Medulla oblongata (tissue), 1 donor: ENCODE measurements around the gene RPTOR.
"Not testable (repeated sequence)": the region's sequence is repeated elsewhere in the genome, so short reads cannot be mapped to it uniquely, and the experiment has no call there.

Source experiments
- DNase-seq: peaks from one replicate; pipeline ENCODE4 v3.0.0-alpha.2; 2015; ENCODE audit errors: extremely low spot score

The RPTOR gene

DNA sequence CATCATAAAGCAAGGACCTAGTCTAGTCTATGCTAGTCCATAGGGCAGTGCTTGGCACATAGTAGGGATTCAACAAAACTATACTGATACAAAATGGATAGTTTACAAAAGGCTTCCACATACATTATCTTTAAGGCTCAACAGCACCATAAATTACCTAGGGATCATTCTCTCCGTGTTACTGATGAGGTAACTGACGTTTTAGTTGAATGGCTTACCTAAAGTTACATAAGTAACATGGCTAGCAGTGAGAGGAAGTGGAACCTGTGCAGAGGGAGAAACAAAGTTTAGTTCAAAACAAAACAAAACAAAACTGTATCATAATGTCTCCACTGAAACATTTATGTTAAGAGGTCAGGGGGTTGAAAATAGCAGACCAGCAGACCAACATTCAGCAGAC is 7.9 kb downstream of the RPTOR start:
- no peak for DNase-seq

DNA sequence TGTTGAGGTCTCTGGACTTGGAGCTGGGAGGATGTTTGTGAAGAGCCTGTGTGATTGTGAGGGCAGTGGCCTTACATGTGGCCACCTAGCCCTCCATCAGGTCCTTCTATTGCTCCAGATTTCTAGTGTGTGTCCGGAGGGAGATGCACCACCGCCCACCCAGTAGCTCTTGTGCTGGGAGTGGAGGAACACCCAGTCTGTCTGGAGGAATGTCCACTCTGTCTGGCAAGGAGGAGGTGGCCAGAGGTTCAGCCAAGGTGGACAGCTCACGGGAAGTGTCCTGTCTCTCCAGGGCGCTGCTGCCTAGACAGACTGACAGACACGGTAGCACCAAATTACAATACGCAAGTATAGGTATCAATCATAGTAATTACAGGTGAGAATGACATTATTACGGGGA is 10.6 kb downstream of the RPTOR start:
- no peak for DNase-seq

- no peak for DNase-seq
Measured at GRCh38 chr17:80558046-80558445, 13.4 kb downstream of the RPTOR start.

- DNase-seq, result no peak
Measured at GRCh38 chr17:80559825-80560251, 15.2 kb downstream of the RPTOR start.

- DNase-seq, result no peak
Measured at GRCh38 chr17:80561541-80562114, 17.0 kb downstream of the RPTOR start.

- no peak for DNase-seq
Measured at GRCh38 chr17:80564545-80564944, 19.9 kb downstream of the RPTOR start.

GRCh38 chr17:80565343-80566053 is 20.9 kb downstream of the RPTOR start:
- DNase-seq, result no peak

GRCh38 chr17:80566054-80566400 is 21.4 kb downstream of the RPTOR start:
- no peak for DNase-seq

DNA sequence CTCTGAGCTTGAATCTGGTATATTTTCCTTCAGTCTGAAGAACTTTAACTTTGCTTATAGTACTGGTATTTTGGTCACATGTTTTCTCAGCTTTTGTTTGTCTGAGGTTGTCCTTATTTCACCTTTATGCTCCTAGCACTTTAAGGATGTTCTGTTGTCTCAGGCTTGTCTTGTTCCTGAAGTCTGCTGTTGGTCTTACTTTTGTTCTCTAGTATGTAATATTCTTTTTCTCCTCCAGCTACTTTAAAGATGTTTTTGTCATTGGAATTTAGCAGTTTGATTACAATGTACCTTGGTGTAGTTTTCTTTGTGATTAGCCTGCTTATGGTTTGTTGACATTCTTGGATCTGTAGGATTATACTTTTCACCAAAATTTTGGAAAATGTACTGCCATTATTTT is 23.6 kb downstream of the RPTOR start:
- DNase-seq, result no peak

DNA sequence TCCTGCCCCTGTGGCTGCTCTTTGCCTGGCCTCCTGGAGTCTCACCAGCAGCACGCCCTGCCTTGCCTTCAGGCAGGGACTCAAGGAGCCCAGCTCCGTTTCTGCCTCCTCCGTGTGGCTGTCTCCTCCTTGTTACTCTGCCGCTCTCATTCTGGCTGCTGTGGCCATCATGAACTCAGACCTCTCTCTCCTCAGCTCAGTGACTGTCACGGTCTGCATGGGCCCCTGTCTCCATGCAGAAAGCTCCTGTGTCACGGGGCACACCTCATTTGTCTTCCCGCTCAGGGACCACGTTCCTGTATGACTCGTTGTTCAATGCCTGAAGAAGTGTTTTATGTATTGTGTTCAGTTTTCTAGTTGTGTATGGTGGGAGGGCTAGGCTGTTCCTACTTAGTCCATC is 25.3 kb downstream of the RPTOR start:
- DNase-seq, result no peak

DNA sequence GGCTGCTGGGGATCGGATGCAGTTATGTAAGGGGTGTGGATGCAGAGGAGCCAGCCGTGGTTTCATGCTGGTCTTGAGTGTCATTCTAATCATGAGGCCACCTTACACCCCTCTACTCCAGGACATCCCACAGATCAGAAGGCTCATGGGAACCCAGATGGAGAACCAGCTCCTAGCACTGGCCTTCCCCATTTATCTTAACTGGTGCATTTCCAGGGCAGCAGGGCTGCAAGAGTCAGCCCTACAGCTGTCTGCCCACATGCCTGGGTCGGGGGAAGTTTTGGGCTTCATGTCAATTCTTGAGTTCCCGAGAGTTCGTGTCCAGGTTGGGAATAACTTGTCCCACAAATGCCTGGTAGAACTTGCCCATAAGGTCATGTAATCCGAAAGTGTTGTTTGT is 29.1 kb downstream of the RPTOR start:
- DNase-seq, result no peak

- DNase-seq, result no peak
Measured at GRCh38 chr17:80574496-80574895, 29.9 kb downstream of the RPTOR start.

DNA sequence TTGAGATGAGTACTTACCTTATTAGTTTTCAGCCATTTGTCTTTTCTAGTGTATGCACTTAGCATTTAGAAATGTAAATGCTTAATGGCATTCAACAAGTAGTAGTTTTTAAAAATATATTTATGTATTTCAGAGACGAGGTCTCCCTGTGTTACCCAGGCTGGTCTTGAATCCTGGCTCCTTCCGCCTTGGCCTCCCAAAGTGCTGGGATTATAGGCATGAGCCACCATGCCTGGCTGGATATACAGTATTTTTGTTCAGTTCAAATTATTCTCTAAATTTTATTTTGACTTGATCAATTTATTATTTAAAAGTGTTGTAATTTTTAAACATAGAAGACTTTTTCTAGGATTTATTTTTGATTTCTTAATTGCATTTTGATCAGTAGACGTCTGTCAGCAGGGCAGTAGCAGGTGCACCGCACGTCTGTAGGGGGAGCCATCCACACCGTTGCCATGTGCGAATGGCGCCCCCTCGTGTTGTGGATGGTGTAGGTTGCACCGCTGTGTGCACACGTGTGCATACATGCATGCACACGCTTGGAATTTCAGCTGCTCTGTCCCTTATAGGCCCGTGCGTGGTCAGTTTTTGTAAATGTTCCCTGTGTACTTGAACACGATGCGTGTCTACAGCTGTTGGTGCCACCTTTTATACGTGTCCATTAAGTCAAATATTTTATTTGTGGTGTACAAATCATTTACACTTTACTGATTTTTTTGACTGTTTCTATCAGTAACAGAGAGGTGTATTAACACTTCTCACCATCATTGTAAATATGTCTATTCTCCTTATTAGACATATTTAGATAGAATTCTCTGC is 30.6 kb downstream of the RPTOR start:
- DNase-seq, result peak; percentile 65

- DNase-seq, result no peak
Measured at GRCh38 chr17:80577876-80578570, 33.4 kb downstream of the RPTOR start.

- DNase-seq, result not testable (repeated sequence)
Measured at GRCh38 chr17:80578668-80579388, 34.2 kb downstream of the RPTOR start.

- no peak for DNase-seq
Measured at GRCh38 chr17:80582165-80582564, 37.5 kb downstream of the RPTOR start.

GRCh38 chr17:80584176-80584905 is 39.7 kb downstream of the RPTOR start:
- DNase-seq, result no peak

DNA sequence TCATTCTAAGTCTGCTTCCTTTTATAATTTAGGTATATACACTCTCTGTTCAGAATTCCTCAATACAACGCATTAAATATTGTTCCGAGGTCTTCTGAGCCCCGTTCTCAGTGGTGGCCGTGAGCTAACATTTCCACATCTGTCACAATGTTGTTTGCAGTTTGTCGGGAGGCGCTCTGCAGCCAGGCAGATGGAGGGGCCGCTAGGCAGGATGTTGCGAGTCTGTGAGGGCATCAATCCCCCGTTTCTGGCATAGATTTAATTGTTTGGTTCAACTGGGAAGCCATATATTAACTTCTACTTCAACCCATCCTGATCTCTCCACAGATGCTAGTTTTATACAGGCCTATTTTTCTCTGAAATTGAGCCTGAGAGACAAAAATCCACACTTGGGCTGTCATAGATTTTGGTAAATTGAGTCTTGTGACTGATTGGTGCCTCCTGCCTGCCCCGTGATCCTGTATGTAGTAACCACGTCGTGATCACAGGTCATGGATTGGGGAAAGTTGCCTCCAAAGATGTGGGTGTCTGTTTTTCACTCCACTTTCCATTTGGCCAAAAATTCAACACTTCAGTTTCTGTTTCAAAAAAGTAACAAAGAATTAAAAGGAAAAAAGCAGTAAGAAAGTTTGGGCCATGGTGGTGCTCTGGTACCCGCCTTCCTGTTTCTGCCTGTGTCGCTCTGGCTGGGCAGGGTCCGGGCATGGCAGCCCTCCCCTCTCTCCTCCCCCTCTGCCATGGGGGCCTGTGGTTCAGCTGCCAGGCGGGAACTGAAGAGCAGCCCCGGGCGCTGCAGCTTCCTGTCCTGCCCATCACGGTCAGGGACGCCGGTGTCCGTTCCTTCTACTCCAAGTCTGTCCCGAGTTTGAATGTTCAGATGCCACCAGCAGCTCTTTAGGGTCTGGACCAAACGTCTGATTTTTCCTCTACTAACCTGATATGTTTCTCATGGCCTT is 41.5 kb downstream of the RPTOR start:
- DNase-seq, result no peak

DNA sequence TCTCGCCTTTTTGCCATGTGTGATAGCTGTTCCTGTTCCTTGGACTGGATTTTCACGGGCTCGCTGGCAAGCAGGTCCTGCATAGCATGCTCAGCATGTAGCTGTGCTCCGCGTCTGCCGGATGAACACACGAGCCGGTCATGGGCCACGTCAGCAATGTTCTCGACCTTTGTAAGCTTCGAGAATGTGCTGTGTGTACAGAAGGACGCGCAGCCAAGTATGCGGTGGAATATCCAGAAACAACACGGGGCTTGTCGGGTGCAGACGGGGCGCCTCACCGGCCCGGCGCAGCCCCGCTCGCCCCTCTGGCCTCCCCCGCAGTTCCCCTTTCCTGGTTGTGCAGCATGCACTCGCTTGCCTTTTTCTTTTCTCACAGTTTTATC is 42.2 kb downstream of the RPTOR start:
- DNase-seq, result no peak
